Brain microvascular endothelial cell (primary cell): ENCODE data around the gene KIAA0232.

Source experiments
- DNase-seq: peaks from one replicate; pipeline ENCODE4 v3.0.0-alpha.2; 2020
- H3K27ac ChIP-seq: fragments of 250-450 bp; sonication (Bioruptor Pico); 2 replicates; pipeline ENCODE4 v1.5.1; 2020; ENCODE audit warnings: mild to moderate bottlenecking, moderate library complexity
- H3K27me3 ChIP-seq: fragments of 250-450 bp; sonication (Bioruptor Pico); replicated peaks from 2 replicates; pipeline ENCODE4 v1.5.1; 2020; ENCODE audit warnings: mild to moderate bottlenecking
- H3K36me3 ChIP-seq: fragments of 250-450 bp; sonication (Bioruptor Pico); replicated peaks from 2 replicates; pipeline ENCODE4 v1.5.1; 2020; ENCODE audit warnings: mild to moderate bottlenecking
- H3K4me3 ChIP-seq: 2 replicates; pipeline ENCODE4 v1.5.1; 2011; ENCODE audit warnings: low read depth, mild to moderate bottlenecking, control low read depth, low read length, moderate library complexity
- CTCF ChIP-seq: IDR thresholded peaks from 2 replicates; pipeline ENCODE4 v1.5.1; 2011; ENCODE audit warnings: low read depth, mild to moderate bottlenecking, moderate library complexity, low read length, control low read depth, inconsistent platforms; ENCODE audit errors: missing control alignments
- in situ Hi-C: cut with HindIII; loops from 2 replicates; pipeline ENCODE4 v1.10.0; 2017; ENCODE audit warnings: low sequenced_read_pairs, low pct_ligation_motif_present

KIAA0232 gene

DNA sequence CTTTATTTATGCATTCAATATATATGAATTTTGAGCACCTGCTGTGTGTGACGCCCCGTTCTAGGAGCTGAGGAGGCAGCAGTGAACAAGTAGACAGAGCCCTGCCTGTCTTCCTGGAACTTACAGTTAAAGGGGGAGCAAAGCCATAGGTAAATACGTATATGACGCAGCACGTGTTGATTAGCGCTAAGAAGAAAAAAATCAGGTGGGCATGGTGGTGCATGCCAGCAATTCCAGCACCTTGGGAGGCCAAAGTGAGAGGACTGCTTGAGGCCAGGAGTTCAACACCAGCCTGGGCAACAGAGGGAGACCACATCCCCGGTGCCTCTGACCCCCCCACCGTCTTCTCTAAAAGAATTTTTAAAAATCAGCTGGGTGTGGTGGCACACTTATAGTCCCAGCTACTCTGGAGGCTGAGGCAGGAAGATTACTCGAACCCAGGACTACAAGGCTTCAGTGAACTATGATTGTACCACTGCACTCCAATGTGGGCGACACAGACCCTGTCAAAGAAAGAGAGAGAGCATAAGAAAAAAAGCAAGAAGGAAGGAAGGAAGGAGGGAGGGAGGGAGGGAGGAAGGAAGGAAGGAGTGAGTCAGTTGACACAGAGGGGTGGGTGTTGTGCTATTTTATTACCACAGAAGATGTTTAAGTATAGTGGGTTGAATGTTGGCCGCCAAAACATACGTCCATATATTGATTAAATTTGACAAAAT lies 5.4 kb upstream of the KIAA0232 start:
- Histone ChIP-seq H3K4me3 (no peak overlapping the region), H3K36me3 (no peaks in the 10 kb centered on the region), H3K27ac (no peak overlapping the region), H3K27me3 (no peaks in the 10 kb centered on the region)
- in situ Hi-C loops: no loop called here
- no peak for DNase-seq
- no peak for TF ChIP-seq CTCF

GRCh38 chr4:6777636-6778281 lies 4.8 kb upstream of the KIAA0232 start:
- DNase-seq: no peak
- Histone ChIP-seq H3K27ac (no peak overlapping the region), H3K27me3 (no peaks in the 10 kb centered on the region), H3K36me3 (no peaks in the 10 kb centered on the region), H3K4me3 (no peak overlapping the region)
- TF ChIP-seq CTCF: no peak
- in situ Hi-C loops: no loop called here

DNA sequence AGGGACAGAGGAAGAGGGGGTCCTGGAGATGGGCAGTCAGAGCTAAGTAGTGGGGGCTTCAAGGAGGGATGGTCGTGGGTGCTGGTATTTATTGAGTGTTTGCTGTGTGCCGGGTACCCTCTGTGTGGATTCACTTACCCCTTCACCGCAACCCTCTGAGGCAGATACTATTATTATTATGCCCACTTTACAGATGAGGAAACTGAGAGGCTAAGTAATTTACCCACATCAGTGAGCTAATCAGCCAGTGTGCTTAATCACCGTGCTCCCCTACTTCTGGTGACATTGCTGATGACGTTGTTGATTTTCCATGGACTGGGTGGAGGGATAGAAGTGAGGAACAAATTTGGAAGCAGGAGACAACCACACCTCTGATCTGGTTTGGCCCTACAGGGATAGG lies 4.1 kb upstream of the KIAA0232 start:
- no peak for TF ChIP-seq CTCF
- no peak overlapping the region for H3K27ac ChIP-seq
- H3K27me3 ChIP-seq: no peaks in the 10 kb centered on the region
- DNase-seq: no peak
- in situ Hi-C loops: no loop called here
- H3K36me3 ChIP-seq: no peaks in the 10 kb centered on the region
- H3K4me3 ChIP-seq: no peak overlapping the region

DNA sequence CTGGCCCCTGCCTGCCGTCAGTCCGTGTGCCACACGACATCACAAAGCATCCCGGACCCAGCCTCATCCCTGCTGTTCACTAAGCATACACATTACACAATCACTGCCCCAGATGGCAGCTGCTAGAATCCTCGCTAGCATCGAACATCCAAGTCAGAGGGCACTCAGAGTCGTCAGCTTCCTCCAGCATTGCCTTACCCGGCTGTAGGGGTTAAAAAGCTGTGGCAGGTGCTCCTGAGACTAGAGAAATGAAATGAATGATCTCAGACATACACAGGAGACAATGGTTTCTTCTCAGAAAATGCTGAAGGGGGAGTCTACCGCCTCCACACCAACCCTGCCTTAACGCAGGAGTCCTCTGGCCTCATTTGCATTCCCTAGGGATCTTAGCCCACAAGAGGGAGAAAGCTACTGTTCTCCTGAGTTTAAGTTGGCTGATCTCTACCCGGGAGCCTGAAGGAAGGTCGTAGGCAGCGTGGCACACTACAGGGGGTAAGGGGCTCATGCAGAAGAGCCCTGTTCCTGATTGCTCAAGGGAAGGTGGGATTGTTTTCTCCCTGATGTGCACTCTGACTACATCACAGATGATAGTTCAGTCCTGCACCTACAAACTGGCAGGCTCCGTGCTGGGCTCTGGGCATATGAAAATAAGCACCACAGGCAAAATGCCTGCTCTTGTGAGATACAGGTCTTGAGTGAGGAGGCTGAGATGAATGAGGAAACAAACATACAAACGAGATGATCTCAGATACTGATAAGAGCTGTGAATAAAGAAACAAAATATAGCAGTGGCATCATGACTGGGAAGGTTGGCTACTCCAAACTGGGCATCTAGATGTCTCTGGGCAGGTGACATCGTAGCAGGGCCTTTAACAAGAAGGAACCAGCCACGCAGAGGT lies 2.6 kb upstream of the KIAA0232 start:
- H3K27me3 ChIP-seq: no peaks in the 10 kb centered on the region
- TF ChIP-seq CTCF: peak; percentile 34

DNA sequence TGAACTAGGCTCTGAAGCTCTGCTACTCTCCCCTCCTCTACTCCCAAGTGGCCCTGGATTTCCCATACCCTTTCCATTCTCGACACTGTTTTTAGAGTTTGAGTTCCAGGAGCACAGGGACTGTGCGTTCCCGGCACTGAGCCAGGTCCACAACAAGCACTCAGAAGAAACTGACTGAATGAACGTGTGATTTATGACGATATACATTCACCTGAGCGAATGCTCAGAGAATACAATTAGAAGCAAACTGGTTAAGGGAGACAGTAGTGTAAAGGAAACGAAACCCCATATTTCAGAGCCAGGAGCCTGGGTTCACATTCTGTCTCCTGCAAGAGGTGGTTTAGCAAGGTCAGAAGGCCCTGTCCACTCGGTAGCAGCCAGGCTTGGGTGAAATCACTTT lies 1.4 kb upstream of the KIAA0232 start:
- Histone ChIP-seq H3K4me3 (no peak overlapping the region), H3K36me3 (no peaks in the 10 kb centered on the region), H3K27ac (no peak overlapping the region), H3K27me3 (no peaks in the 10 kb centered on the region)
- DNase-seq: no peak
- in situ Hi-C loops: no loop called here
- TF ChIP-seq CTCF: no peak

More for the DNA sequence above, 2.6 kb upstream of the KIAA0232 start:
- no peak overlapping the region for H3K27ac ChIP-seq
- no peaks in the 10 kb centered on the region for H3K36me3 ChIP-seq
- no peak for DNase-seq
- in situ Hi-C loops: no loop called here
- H3K4me3 ChIP-seq: no peak overlapping the region
